ENCODE measurements around the gene C10orf95.
"Not testable (repeated sequence)": the region's sequence is repeated elsewhere in the genome, so short reads cannot be mapped to it uniquely, and the experiment has no call there.

Gene C10orf95, protein sequence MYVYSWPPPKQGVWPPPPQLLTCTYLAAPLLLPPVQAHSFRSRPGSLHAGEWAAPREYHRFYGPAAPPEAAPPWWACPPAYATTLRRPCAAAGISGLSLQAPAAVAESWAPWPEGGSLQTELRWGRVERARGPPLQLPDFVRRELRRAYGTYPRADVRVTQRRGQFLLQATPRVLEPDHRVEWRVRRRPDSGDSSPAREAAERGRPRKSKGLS

GRCh38 chr10:102451105-102451969, at the start of gene C10orf95:
TSS of gene C10orf95 (minus strand) at chr10:102451543. CDS start at chr10:102451093, 450 bp downstream.
- DNase-seq (ENCODE audit: low spot score) = no peak

GRCh38 chr10:102500686-102501085, 49.3 kb upstream of the C10orf95 start:
- DNase-seq (ENCODE audit: low spot score) = not testable (repeated sequence)

GRCh38 chr10:102499356-102499755, 48.0 kb upstream of the C10orf95 start:
- DNase-seq (ENCODE audit: low spot score) = no peak

- no peak for DNase-seq (ENCODE audit: low spot score)
Observed at GRCh38 chr10:102497545-102497944, 46.2 kb upstream of the C10orf95 start.

DNA sequence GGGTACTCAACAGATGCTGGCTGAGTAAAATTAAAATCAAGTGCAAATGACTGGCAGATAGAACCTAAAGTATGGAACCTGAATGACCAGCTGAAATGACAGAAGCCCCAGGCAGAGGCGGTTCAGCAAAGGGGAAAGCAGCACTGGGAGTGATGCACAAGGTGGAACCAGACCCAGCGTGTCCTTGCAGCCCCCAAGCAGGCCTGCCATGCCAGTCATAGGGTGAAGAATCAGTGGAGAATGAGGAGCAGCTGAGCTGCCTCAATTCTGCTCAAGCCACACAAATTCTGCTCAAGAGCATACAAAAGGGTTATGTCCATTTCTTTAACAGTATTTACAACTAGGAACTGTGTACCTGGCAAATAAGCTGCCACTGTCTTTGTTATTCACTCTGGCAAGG, 42.4 kb upstream of the C10orf95 start:
- no peak for DNase-seq (ENCODE audit: low spot score)

DNA sequence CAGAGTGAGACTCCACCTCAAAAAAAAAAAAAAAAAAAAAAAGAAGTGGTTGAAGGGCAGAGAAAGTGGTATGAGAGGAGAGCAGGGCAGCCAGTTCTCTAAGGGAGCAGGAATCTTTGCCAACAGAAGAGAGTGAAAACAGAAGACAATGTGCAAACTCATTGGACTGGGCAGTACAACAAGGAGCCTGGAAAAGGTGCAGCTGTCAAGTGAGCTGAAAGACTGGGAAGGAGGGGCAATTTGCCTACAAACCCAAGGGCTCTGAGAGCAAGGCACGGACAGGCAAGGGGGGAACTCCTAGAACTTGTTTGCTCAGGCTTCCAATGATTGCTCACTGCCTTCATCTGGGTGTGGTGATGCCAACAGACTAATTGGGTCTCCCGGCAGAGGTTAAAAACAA, 41.6 kb upstream of the C10orf95 start:
- DNase-seq (ENCODE audit: low spot score) = no peak

DNA sequence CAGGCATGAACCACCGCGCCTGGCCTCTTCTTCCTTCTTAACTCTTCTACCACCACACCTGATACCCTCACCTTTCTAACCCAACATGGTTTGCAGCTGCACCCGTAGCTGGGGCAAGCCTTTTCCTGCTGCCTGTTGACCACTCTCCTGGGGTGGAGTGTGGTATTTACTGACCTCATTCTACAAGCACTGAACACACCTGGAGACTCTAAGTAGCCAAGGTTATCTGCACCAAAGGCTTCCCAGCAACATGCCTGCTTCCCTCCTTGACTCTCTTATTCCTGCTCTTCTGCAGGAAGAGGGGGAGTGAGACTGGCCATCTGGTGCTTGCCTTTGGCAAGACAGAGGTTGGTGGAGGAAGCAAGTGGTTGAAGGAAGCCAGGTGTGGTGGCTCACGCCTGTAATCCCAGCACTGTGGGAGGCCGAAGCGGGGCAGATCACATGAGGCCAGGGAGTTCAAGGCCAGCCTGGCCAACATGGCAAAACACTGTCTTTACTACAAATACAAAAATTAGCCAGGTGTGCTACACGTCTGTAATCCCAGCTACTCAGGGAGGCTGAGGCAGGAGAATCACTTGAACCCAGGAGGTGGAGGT, 41.1 kb upstream of the C10orf95 start:
- no peak for DNase-seq (ENCODE audit: low spot score)

- DNase-seq (ENCODE audit: low spot score) = no peak
Observed at GRCh38 chr10:102491136-102491535, 39.8 kb upstream of the C10orf95 start.

DNA sequence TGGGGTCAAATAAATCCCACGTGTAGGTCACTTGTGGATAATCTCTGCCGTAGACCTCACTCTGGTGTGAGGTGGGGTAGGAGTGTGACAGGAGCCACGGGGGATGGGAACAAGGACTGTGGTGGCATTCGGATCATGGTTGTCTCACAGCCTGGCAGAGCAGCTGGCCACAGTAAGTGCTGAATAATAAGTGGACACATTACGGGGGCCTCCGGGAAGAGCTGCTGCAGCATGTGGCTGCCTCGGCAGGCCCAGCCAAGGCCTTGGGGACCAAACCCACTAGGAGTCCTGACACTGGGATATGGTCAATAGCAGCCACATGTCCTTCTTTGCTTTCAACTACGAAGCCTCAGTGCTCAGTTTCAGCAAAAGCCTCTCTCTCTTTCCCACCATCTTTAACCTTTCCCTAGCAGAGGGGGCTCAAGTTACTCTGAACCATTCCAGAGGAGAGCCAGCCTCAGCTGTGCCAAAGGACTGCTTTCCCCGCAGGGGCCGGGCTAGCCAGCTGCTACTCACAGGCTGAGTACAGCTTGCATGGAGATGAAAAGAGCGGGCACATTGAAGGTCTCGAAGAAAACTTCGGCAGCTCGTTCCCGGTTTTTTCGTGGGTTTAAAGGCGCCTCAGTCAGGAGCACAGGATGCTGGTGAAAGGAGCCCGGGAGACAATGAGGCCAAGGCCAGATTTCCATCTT, 33.9 kb upstream of the C10orf95 start:
- no peak for DNase-seq (ENCODE audit: low spot score)

- no peak for DNase-seq (ENCODE audit: low spot score)
Observed at GRCh38 chr10:102484021-102484420, 32.7 kb upstream of the C10orf95 start.

DNA sequence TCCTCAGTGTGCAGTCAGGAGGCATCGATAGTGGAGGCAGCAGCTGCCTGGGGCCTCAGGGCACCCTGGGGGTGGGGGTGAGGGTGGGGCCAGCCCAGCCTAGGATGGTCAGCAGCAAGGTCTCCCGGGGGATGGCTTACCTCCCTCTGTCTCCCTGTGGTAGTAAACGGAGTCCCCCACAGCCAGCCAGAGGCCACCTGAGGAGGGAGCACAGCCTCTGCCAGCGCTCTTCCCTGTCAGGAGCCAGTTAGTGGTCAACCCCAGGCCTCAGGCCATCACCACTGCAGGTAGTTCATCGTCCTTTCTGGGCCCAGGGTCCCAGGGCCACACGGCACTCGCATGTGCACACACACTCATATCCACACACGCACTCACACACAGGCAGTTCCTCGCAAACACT, 29.1 kb upstream of the C10orf95 start:
- DNase-seq (ENCODE audit: low spot score) = no peak

GRCh38 chr10:102479651-102480050, 28.3 kb upstream of the C10orf95 start:
- no peak for DNase-seq (ENCODE audit: low spot score)

DNA sequence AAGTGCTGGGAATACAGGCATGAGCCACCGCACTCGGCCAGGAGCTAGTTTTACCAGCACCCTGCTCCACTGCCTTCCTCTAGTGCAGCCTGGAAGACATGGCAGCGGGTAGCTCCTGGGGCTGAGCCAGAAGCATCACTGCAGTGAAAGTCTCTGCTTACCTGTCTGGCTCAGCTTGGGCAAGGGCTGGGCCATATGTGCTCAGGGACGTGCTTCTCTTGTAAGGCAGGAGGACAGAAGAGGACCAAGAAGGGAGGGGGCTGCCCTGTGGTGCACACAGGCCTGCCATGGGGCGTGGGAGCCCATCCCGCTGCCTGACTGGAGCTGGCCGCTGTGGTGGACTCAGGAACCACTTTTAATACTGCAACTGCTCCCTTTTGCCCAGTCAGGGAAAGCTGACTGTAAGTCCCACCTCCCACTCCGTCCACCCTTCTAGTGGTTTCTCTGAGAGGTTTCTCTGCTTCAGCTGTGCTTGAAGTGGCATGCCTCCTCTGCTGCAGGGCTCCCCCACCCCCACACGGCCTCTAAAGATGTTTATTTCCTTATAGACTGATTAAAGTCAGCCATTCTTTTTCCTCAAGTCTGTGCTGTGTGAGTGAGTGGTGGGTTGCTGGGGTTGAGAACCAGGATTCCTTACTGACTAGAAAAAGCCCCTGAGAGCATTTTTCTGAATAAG, 25.3 kb upstream of the C10orf95 start:
- no peak for DNase-seq (ENCODE audit: low spot score)

DNA sequence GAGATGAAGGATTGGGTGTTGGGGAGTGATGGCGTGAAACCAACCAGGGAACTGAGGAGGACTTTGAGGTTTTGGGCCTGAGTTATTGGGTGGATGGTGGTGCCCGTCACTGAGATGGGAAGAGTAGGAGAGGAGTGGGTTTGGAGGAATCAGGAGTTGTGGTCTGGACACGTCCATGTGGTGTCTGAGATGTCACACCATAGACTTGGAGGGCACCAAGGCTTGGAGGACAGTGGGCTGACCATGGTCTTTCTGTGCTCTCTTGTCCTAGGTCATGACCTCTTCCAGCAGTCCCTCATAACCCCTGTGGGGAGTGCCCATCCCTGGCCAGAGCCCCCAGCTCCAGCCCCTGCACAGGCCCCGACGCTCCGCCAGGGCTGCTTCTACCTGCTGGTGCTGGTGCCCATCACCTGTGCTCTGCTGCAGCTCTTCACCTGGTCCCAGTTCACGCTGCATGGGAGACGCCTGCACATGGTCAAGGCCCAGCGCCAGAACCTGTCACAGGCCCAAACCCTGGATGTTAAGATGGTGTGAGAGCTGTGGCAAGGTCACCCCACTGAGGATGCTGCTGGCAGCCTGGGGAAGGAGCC, 24.2 kb upstream of the C10orf95 start:
- DNase-seq (ENCODE audit: low spot score) = no peak

DNA sequence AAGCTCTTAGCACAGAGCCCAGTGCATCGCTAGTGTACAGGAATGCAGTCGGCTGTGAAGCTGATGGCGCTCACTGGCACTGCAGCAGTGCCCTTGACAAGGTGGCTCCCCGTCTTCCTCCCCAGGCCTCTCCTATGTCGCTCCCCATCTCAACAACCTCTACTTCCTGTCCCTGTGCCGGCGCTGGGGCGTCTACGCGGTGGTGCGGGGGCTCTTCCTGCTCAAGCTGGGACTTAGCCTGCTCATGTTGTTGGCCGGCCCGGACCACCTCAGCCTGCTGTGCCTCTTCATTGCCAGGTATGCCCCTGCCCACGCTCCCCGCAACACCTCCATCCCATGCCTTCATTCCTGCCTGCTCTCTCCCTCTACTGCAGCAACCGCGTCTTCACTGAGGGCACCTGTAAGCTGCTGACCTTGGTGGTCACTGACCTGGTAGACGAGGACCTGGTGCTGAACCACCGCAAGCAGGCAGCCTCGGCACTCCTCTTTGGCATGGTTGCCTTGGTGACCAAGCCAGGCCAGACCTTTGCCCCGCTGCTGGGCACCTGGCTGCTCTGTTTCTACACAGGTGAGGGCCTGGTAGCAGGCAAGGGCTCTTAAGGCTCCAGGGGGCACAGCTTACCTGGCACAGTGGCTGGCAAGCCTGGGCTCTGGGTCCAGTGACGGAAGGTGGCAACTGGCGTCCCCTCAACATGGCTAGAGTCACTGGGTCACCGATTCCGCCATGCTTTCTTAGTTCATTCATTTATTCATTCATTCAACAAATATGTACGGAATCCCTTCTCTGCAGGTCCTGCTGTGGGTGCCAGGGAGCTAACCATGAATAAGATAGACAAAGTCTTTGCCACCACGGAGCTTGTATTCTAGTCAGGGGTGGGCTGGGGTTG, 22.3 kb upstream of the C10orf95 start:
- no peak for DNase-seq (ENCODE audit: low spot score)

DNA sequence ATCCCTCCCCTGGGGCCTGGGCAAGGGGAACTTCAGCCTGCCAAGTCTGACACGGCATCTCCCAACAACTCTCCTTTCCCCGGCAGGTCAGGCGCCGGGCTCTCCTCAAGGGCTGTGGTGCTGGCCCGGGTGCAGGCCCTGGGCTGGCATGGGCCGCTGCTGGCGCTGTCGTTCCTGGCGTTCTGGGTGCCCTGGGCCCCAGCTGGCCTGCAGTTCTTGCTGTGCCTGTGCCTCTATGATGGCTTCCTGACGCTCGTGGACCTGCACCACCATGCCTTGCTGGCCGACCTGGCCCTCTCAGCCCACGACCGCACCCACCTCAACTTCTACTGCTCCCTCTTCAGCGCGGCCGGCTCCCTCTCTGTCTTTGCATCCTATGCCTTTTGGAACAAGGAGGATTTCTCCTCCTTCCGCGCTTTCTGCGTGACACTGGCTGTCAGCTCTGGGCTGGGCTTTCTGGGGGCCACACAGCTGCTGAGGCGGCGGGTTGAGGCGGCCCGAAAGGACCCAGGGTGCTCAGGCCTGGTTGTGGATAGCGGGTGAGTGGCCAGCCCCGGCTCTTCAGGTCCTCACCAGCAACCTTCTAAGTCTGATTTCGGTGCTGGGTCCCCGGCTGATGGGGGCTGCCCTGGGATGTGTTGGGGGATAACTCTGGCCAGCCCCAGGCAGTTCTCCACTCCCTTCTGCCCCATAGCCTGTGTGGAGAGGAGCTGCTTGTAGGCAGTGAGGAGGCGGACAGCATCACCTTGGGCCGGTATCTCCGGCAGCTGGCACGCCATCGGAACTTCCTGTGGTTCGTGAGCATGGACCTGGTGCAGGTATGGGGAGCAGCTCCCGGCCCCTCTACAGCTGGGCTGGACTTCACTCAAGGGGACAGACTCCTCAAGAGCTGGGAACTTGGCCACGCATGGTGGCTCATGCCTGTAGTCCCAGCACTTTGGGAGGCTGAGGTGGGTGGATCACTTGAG, 19.5 kb upstream of the C10orf95 start:
- DNase-seq (ENCODE audit: low spot score) = no peak

DNA sequence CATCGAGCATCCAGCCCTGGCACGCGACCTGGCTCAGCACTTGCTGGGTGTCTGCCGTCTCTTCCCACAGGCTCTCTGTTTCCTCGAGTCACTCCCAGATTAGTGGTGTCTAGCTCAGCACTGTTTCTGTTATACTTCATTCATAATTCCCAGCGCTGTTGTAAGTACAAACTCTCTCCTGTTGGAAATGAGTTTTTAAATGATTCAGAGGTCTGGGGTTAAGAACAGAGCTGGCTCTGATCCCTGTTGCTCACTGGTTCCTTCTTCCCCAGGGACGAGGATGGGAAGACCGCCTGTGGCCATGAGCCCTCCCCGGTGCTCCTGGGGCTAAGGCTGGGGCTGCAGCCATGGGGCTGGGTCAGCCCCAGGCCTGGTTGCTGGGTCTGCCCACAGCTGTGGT, 17.3 kb upstream of the C10orf95 start:
- DNase-seq (ENCODE audit: low spot score) = no peak

DNA sequence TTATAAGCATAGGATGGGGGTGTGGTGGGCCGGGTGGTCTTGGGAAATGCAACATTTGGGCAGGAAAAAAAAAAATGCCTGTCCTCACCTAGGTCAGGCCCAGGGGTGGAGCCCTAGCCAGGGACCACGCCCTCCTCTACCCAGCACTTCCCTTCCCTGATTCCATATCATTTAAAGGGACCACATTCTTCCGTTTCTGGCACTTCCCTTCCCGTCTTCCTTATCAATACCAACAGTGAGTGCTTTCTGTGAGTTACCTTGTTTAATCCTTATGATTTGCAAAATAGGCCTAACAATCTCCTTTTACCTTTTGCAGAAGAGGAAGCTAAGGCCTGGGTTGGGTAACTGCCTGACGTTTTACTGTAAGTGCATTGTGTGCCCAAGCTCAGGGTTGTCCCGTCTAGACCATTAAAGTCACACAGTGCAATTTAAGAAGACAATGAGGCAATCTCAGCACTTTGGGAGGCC, 16.7 kb upstream of the C10orf95 start:
- no peak for DNase-seq (ENCODE audit: low spot score)

DNA sequence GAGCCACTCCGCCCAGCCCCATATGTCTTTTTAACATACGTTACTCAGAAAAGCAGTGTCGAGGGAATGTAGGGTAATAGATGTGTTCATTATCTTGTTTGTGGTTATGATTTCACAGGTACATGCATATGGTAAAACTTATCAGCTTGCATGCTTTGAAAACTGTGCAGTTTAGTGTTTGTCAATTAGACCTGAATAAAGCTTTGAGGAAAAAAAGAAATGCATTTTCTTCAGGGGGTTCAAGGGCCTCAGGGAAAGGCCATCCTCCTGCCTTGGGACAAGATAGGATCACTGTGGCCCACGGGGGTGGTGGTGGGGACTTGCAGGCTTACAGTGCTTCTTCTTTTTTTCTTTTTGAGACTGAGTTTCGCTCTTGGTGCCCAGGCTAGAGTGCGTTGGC, 16.0 kb upstream of the C10orf95 start:
- DNase-seq (ENCODE audit: low spot score) = no peak
